Measurements from ENCODE around the gene DCTD.

DCTD gene

DNA sequence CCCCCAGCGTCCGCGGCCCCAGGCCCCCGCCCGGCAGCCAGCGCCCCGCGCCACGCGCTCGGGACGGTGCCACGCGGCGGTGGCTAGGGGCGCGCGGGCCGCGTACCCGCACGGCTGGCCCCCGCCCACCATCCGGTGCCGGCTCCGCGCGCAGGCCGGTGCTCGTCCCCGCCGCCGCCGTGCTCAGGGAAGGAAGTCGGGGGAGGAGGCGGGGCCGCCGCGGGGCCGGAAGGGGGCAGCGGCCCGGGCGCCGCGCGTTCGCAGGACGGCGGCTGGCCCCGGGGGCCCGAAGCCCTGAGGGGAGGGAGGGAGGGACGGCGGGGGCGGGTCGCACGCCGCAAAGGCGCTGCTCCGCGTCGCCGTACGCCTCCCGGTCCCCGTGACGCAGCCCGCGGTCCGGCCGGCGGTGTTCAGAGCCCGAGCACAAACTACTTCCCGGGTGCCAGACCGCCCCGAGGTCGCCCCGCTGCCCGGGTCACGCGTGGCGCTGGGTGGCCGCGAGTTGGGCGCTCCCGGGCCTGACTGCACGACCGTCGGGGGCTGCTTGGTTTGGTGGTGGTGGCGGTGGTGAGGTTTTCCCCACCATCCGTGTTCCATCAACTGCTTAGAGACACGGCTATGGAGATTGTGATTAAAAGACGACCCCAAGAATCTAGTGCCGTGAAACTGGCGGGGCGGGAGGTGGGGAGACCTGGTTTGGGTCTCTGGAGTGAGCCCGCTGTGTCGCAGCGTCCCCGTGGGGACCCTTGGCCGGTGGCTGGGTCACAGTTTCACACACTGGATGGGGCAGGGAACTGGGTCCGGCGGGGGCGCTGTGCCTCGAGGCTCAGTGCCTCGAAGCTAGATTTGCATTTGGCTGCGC is at the start of gene DCTD:
DCTD (minus strand) TSS at position 205 of the 862 bp plus-strand sequence. CDS start 1,818 bp downstream, outside the sequence.
- peak; percentile 71 for DNase-seq

DNA sequence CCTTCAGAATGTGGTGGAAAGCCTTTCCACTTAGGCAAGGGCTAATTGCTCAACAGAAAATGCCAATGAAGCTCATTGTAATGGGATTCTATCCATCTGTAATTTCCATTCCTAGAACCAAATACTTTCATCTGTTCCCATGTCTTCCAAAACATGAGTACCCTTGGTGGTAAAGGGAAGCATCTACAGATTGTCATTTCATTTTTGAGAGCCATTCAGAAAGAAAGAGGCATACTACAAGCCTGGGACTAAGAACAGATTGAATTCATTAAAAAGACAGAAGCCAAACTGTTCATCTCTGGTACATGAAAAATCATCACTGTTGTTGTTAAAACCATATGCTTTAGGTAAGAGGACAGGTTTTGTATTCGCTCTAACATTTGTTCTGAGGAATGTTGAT is 43.6 kb upstream of the DCTD start:
- no peak for DNase-seq

GRCh38 chr4:182960228-182960627 is 43.0 kb upstream of the DCTD start:
- DNase-seq: no peak

DNA sequence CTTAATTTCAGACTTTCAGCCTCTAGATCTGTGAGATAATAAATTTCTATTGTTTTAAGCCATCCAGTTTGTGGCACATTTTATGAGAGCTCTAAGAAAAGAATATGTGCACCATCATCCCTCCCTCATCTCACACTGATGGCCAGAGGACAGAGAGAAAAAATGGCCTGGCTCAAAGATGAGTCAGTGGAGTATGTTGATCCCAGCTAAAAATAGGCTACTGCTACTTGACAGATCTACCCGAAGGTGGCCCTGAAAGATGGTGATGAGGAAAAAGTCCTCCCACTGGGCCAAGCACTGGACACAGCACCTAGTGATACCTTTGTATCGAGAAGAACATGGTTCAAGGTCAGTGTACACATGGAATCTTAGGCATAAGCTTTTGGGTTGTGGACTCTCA is 38.2 kb upstream of the DCTD start:
- no peak for DNase-seq

GRCh38 chr4:182944484-182945213 is 27.5 kb upstream of the DCTD start:
- DNase-seq: no peak

DNA sequence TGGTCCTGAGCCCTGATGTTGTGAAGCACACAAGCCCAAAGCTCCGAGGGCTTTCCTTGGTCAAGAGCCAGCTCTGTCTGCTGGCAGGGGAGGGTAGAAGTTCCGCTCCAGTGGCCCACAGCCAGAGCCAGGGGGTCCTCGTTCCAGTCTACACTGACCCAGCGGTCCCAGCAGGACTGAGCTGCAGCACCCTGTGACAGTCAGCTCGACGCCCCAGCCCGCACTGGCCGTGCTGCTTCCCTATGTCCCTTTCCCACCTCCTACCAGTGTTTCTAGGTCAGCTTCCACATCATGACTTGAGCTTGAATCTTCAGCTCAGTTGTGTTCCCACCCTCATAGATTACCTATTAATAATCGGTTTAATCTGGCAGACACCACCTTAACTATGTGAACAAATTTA is 22.5 kb upstream of the DCTD start:
- no peak for DNase-seq

- DNase-seq: peak; percentile 76
Observed at GRCh38 chr4:182938205-182938645, 21.0 kb upstream of the DCTD start.

- no peak for DNase-seq
Observed at GRCh38 chr4:182937268-182938204, 20.4 kb upstream of the DCTD start.

DNA sequence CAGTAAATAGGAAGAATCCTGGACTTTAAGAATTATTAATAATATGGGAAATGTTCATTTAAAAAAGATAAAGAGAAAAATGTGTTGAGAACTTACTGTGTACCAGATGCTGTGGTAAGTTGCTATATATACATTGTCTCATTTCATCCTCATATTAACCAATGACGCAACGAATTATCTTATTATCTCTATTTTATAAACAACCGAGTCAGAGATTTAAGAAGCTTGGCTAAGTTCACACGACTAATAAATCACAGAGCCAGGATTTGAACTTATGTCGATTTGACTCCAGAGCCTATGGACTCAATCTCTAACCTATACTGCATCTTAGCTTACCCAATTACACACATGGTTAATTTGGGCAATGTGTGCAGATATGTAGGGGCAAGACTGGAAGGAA is 15.5 kb upstream of the DCTD start:
- DNase-seq: no peak

DNA sequence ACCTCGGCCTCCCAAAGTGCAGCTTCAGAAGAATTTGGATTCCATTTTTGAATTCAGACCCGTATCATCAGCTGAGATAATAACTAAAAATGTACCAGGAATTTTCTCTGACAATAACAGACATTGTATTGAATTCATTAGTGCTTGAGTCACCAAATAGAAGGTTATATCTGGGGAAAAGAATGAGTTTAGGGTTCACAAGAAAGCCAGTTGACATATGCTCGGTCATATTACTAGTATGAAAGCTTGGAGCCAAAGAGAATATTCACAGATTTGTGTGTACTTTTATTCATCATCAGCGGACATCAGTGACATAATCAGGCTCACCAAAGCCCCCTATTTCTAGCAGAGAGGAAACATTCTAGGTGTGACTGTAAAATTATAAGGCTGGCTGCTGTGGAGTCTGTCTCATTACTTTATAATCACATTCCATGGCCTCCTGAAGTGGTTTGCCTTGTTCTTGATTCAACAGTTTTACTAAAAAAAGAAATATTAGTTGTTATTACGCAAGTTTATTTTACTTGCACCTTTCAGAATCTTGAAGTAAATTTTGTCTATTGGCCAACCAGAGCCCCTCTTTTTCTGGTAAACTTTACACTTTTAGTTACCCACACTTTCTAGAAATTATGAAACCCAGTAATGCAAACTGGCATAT is 14.6 kb upstream of the DCTD start:
- DNase-seq: peak; percentile 67

DNA sequence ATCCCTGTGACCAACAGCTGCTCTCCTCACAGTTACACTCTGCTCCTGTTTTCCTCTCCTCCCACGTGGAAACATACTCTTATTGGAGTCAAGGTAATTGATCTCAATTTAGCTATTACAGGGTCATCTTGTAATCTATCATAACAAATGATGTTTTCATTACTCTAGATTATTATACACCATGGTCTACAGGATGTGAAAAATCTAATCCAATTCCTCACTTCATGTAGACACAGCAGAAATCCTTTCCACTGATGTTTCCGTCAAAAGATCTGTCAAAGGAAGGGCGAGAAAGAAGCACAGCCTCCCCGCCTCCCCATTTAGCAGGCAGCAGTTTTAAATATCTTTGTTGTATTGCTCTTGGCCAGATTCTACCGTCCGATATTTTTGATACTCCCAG is 13.7 kb upstream of the DCTD start:
- no peak for DNase-seq

DNA sequence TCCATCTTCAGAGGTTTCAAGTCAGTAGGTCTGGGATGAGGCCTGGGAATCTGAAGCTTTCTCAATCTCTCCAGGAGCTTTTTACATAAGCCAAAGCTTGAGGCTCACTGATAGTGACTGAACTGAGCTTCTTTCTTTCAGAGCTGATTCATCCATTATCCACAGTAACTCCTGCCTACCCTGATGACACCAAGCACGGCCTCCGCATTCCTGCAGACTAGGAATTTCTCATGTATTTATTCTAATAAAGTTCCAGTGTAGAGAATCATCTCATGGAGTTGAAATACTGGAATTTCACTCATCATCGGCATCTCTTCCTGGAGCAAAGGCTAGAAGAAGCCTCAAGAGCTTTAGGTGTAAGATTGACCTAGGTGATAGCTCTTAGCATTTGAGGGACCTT is 12.1 kb upstream of the DCTD start:
- DNase-seq: peak; percentile 95

GRCh38 chr4:182928061-182928460 is 10.9 kb upstream of the DCTD start:
- DNase-seq: peak; percentile 41

DNA sequence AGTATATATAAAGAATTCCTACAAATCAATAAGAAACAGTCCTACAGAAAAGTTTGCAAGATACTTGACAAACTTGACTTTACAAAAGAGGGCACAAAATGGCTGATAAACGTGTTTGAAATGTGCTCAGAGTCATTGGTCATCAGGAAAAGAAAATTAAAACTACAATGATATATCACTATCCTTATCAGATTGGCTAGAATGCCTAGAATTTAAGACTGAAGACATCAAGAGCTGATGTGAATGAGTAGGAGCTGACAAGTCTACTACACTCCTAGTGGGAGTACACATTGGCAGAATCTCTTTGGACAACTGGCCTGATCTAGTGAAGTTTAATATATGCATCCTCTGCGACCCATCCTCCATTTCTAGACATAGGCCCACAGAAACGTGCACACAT is 10.3 kb upstream of the DCTD start:
- no peak for DNase-seq

DNA sequence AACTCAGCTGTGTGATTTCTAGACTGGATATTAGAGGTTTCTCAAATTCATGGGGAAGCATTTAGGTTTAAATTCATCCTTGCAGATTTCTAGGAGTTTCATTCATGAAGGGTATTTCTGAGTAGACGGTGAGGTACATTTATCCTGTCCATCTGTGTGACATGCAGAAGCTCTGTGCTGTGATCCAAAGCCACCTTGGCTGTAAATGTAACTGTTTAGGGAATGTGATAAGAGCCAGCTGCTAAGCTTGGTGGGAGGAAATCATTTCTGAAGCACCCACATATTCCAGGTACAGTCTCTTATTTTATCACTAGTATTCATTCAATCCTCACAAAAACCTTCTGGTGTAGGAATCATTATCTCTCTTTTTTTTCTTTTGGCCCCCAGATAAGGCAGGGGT is 8.7 kb upstream of the DCTD start:
- no peak for DNase-seq

DNA sequence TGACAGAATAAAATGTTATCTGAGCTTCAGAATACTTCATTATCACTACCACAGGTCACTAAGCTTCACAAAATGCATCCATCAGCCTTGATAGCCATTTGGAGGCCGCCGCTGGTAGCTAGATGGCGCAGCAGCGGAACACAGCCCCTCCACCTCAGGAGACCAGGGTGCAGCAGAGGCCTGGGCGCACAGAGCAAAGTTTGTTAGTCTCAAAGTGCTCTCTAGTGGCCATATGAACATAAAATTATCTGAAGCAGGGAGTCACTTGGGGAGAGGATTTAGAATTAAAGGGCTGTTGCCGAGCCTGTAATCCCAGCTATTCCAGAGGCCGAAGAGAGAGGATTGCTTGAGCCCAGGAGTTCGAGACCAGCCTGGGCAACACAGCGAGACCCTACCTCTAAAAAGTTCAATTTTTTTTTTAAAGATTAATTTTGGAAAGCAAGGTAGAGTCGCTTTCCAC is 8.1 kb upstream of the DCTD start:
- peak; percentile 70 for DNase-seq

GRCh38 chr4:182924497-182924896 is 7.3 kb upstream of the DCTD start:
- DNase-seq: no peak

- DNase-seq: no peak
Observed at GRCh38 chr4:182923796-182924340, 6.7 kb upstream of the DCTD start.

DNA sequence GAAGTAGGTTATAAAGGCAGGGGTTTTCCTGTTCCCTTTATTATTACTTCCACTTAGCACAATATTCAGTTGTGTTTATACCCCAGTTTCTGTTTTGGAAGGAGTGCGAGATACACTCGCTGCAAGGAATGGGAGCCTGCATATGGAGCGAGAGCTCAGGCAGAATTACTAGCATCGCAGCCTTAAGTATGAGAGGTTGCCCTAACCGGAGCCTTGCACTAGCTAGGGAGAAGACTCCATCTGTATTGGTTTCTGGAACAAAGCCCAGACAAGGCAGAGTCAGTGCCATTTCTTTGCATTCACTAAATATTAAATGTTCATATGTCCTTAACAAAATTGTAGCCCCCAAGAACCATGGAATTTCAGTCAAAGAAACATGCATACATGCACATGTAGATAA is 6.2 kb upstream of the DCTD start:
- no peak for DNase-seq

- no peak for DNase-seq
Observed at GRCh38 chr4:182922501-182923284, 5.5 kb upstream of the DCTD start.

GRCh38 chr4:182921608-182922007 is 4.4 kb upstream of the DCTD start:
- DNase-seq: no peak
